HG03378 (cell line): ENCODE data around the gene CEACAM1.
"Not testable (repeated sequence)": the region's sequence is repeated elsewhere in the genome, so short reads cannot be mapped to it uniquely, and the experiment has no call there.

ENCODE experiments used
- ATAC-seq: cut with Tn5 transposase; IDR thresholded peaks from one replicate; pipeline ENCODE4 v1.9.1; 2021; ENCODE audit warnings: mild to moderate bottlenecking, moderate library complexity; ENCODE audit not compliant: unreplicated experiment

Gene CEACAM1

GRCh38 chr19:42477933-42478332 lies 50.3 kb downstream of the CEACAM1 start:
- ATAC-seq, result no peak

GRCh38 chr19:42477117-42477516 lies 51.2 kb downstream of the CEACAM1 start:
- ATAC-seq, result no peak

GRCh38 chr19:42475366-42475765 lies 52.9 kb downstream of the CEACAM1 start:
- ATAC-seq, result no peak

GRCh38 chr19:42474743-42475142 lies 53.5 kb downstream of the CEACAM1 start:
- ATAC-seq, result no peak

GRCh38 chr19:42473686-42474085 lies 54.6 kb downstream of the CEACAM1 start:
- ATAC-seq, result no peak

- ATAC-seq, result no peak
These were observed 55.7 kb downstream of the CEACAM1 start for GRCh38 chr19:42472402-42473147.

- ATAC-seq, result no peak
These were observed 56.6 kb downstream of the CEACAM1 start for GRCh38 chr19:42471554-42472249.

GRCh38 chr19:42469311-42470235 lies 58.7 kb downstream of the CEACAM1 start:
- ATAC-seq, result no peak

- no peak for ATAC-seq
These were observed 59.9 kb downstream of the CEACAM1 start for GRCh38 chr19:42468273-42468796.

- ATAC-seq, result no peak
These were observed 61.0 kb downstream of the CEACAM1 start for GRCh38 chr19:42467183-42467760.

- ATAC-seq, result no peak
These were observed 61.6 kb downstream of the CEACAM1 start for GRCh38 chr19:42466521-42467182.

GRCh38 chr19:42465827-42466280 lies 62.4 kb downstream of the CEACAM1 start:
- ATAC-seq, result peak; percentile 81

GRCh38 chr19:42461700-42462324 lies 66.5 kb downstream of the CEACAM1 start:
- ATAC-seq, result no peak

- ATAC-seq, result not testable (repeated sequence)
These were observed 67.0 kb downstream of the CEACAM1 start for GRCh38 chr19:42461231-42461630.

GRCh38 chr19:42459926-42460325 lies 68.4 kb downstream of the CEACAM1 start:
- no peak for ATAC-seq
